Left ventricle myocardium superior (tissue), 1 donor: ENCODE results near the gene CACNA2D3. TPM values are rescaled to one million over a fixed set of nuclear protein-coding genes. Genes with fewer than 3 reads are reported as not detected.

Experiments used
- ATAC-seq: fragments of 200-7000 bp; cut with Tn5 transposase; one replicate; pipeline ENCODE4 v1.9.1; 2020; ENCODE audit warnings: mild to moderate bottlenecking, moderate library complexity
- DNase-seq: peaks from one replicate; pipeline ENCODE4 v3.0.0-alpha.2; 2020
- intact Hi-C: fragments of 100-400 bp; cut with micrococcal nuclease; formaldehyde crosslinking; loops from one replicate; pipeline ENCODE4 v1.11.0; 2022
- total RNA-seq: library from RNA; stranded (reverse); fragmentation: NEBNext Ultra II Directional; extraction: Animal tissue kit (Norgen Biotek cat#: 25700); gene quantifications from one replicate; pipeline ENCODE4 v1.2.1, GENCODE V29; 2021
- donor health status: DM: no; HTN: yes; CAD: no; lungs with severe emphysema.

CACNA2D3 gene
- total RNA-seq, 1 donor from 2014 or later: 26.9 TPM

- intact Hi-C loops: no loop called here
- no peak for DNase-seq
- ATAC-seq: peak; percentile 95
Measured at GRCh38 chr3:54882129-54882833, 759.9 kb downstream of the CACNA2D3 start.

GRCh38 chr3:54888162-54888561 is 765.8 kb downstream of the CACNA2D3 start:
- DNase-seq: no peak
- ATAC-seq: no peak
- intact Hi-C loops: no loop called here

GRCh38 chr3:54888873-54889272 is 766.5 kb downstream of the CACNA2D3 start:
- DNase-seq (no peak), ATAC-seq (no peak)
- intact Hi-C loops: no loop called here

GRCh38 chr3:54889731-54890130 is 767.4 kb downstream of the CACNA2D3 start:
- DNase-seq: no peak
- intact Hi-C loops: no loop called here
- ATAC-seq: no peak

- ATAC-seq (peak; percentile 99), DNase-seq (peak; percentile 81)
- intact Hi-C loops: no loop called here
Measured at GRCh38 chr3:54891540-54891897, 769.2 kb downstream of the CACNA2D3 start.

- no peak for ATAC-seq
Measured at GRCh38 chr3:54892168-54892567, 769.8 kb downstream of the CACNA2D3 start.

GRCh38 chr3:54895613-54896012 is 773.3 kb downstream of the CACNA2D3 start:
- ATAC-seq (no peak), DNase-seq (no peak)
- intact Hi-C loops: no loop called here

More at GRCh38 chr3:54892168-54892567, 769.8 kb downstream of the CACNA2D3 start:
- intact Hi-C loops: no loop called here
- DNase-seq: no peak

- intact Hi-C loops: no loop called here
- ATAC-seq: no peak
- DNase-seq: no peak
Measured at GRCh38 chr3:54897028-54897711, 774.8 kb downstream of the CACNA2D3 start.

GRCh38 chr3:54899273-54899672 is 776.9 kb downstream of the CACNA2D3 start:
- no peak for ATAC-seq
- DNase-seq: no peak
- intact Hi-C loops: no loop called here

- ATAC-seq (peak; percentile 97), DNase-seq (peak; percentile 32)
- intact Hi-C loops: no loop called here
Measured at GRCh38 chr3:54900838-54901591, 778.7 kb downstream of the CACNA2D3 start.

GRCh38 chr3:54901906-54902685 is 779.7 kb downstream of the CACNA2D3 start:
- intact Hi-C loops: no loop called here
- DNase-seq (no peak), ATAC-seq (no peak)

GRCh38 chr3:54905261-54905888 is 783.0 kb downstream of the CACNA2D3 start:
- intact Hi-C loops: no loop called here
- DNase-seq: no peak
- no peak for ATAC-seq

- ATAC-seq: no peak
- intact Hi-C loops: no loop called here
- no peak for DNase-seq
Measured at GRCh38 chr3:54905920-54906319, 783.6 kb downstream of the CACNA2D3 start.

GRCh38 chr3:54906763-54907162 is 784.4 kb downstream of the CACNA2D3 start:
- DNase-seq: no peak
- intact Hi-C loops: no loop called here
- ATAC-seq: peak; percentile 91

GRCh38 chr3:54909191-54909590 is 786.8 kb downstream of the CACNA2D3 start:
- ATAC-seq: no peak
- DNase-seq: no peak
- intact Hi-C loops: no loop called here

- ATAC-seq (no peak), DNase-seq (no peak)
- intact Hi-C loops: no loop called here
Measured at GRCh38 chr3:54914180-54914579, 791.8 kb downstream of the CACNA2D3 start.

- ATAC-seq (no peak), DNase-seq (no peak)
- intact Hi-C loops: no loop called here
Measured at GRCh38 chr3:54915181-54915580, 792.8 kb downstream of the CACNA2D3 start.

GRCh38 chr3:54915976-54916375 is 793.6 kb downstream of the CACNA2D3 start:
- DNase-seq: no peak
- intact Hi-C loops: no loop called here
- ATAC-seq: no peak

- ATAC-seq: no peak
- DNase-seq: no peak
- intact Hi-C loops: no loop called here
Measured at GRCh38 chr3:54916732-54917131, 794.4 kb downstream of the CACNA2D3 start.
